Dedifferentiated amniotic fluid mesenchymal stem cell (primary cell): ENCODE data around the gene EN2.

Source experiments
- DNase-seq: peaks from one replicate; pipeline ENCODE4 v3.0.0-alpha.2; 2016; ENCODE audit errors: extremely low spot score

The EN2 gene

DNA sequence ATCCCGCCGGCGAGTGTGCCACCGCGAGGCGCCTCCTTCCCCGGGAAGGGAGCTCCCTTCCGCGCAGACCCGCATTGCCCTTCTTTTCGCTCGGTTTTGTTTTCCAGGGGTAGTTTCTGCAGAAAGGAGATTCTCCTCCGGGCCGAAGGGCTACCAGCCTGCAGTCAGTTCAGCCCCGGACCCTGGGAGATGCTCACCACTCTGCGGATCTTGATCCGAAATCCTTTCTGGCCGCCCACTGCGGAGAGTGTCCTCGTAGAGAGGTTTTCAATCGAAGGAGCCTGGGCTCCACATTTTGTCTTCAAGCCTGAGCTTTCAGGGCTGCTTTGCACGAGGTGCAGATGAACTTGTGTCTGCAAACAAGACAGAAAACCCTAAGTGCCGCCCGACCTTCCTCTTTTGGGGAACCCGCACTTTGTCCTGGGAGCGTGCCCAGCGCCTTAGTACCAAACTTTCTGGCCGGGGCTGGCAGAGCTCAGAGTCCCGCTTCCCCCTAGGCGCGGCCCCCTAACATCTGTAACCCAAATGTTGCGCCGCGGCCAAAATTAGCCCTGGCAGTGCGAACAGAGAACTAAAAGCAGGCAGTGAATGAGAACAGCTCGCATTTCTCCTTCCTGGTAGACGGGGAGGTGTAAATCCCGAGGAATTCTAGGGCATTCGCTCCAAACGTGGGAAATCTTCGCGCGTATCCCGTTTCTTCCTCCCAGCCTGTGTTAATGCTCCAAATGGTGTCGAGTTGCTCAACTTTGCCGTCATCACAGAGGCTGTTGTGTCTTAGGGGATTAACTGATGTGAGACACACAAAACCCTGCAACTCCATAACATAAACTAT is 6.7 kb upstream of the EN2 start:
- DNase-seq: no peak

DNA sequence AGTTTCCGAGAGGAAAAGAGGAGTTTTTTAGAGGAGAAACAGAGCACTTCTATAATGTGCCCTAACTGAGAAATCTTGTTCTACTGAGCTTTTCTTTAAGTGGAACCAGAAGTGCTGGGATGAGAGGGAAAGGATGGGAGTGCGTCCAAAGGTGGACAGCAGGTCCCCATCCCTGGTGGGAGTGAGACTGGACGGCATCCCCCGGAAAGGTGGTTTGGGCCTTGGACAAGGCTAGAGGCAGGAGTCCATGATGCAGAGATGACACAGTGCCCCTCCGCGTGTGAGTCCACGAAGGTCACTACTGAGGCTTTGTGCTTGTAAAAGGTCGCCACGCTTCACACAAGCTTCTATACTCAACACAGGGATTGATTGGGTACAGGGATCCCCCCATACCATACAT is 6.1 kb upstream of the EN2 start:
- DNase-seq: no peak

GRCh38 chr7:155452505-155453295 is 5.2 kb upstream of the EN2 start:
- DNase-seq: no peak

- no peak for DNase-seq
These were observed 4.4 kb upstream of the EN2 start for GRCh38 chr7:155453296-155454182.

- DNase-seq: no peak
These were observed 3.5 kb upstream of the EN2 start for GRCh38 chr7:155454183-155455112.

- DNase-seq: no peak
These were observed 2.7 kb upstream of the EN2 start for GRCh38 chr7:155455132-155455693.

DNA sequence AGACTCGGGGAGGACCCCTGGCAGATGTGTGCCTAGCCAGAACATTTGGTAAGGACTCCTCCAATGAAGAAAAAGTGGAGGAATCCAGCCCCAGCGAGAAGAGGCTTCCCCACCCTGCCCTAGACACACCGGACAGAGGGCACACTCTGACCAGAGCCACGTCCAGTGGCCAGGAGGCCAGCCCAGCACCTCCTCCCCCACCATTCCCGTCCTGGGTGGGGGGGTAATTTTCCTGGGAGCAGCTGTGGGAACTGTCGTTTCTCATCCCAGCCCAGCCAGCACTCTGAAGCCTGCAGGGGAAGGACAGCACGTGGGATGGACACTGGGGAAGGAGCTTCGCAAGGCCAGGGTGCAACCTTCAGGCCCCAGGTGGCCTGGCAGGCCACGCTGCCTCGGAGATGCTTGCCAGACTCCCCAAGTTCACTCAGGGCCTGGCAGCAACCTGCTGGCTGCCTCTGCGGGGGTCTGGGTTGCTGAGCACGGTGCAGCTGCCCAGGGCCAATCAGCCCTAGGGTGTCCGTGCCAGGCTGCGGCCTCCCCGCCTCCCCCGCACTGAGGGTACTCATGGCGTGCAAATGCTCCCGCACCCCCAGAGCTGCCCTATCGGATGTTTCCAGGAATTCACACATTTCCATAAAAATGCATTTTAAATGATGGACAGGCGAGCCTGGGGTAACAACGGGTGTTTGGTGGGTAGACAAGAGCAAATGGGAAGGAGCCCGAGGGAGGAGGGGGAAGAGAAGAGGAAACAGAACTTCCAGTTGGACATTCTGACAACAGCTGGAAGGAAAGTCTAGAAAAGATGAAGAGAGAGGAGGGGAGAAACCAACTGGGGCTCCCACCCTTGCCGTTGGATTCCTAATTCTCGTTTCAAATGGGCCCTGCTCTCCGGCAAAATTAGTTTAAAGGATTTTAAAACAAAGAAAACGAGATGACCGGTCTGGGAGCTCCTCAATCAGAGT is 1.9 kb upstream of the EN2 start:
- DNase-seq: no peak

GRCh38 chr7:155456738-155457543 is 988 bp upstream of the EN2 start:
- no peak for DNase-seq

DNA sequence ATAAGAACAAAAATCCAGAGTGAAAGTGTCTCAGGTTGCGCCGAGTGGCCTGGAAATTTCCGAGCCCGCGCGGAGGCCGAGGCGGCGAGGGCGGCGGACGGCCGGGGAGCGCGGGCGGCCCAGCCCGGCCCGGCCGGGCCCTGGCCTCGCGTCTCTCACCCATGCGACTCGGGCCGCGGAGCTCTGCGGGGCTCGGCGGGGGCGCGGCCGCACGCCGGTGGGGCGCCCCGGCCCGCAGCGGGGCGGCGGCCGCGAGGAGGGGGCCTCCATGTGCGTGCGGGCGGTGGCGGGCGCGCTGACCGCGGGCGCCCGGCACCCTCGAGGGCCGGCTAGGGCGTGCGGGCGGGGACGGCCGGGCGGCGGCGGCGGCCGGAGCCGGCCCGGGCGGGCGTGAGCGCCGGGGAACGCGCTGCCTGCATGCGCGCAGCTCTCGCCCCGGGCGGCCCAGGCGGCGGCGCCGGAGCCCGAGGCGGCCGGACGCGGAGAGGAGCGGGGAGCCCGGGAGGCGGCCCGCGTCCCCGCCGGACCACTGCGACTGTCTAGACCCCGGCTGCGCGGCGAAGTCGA is 302 bp upstream of the EN2 start:
- no peak for DNase-seq

DNA sequence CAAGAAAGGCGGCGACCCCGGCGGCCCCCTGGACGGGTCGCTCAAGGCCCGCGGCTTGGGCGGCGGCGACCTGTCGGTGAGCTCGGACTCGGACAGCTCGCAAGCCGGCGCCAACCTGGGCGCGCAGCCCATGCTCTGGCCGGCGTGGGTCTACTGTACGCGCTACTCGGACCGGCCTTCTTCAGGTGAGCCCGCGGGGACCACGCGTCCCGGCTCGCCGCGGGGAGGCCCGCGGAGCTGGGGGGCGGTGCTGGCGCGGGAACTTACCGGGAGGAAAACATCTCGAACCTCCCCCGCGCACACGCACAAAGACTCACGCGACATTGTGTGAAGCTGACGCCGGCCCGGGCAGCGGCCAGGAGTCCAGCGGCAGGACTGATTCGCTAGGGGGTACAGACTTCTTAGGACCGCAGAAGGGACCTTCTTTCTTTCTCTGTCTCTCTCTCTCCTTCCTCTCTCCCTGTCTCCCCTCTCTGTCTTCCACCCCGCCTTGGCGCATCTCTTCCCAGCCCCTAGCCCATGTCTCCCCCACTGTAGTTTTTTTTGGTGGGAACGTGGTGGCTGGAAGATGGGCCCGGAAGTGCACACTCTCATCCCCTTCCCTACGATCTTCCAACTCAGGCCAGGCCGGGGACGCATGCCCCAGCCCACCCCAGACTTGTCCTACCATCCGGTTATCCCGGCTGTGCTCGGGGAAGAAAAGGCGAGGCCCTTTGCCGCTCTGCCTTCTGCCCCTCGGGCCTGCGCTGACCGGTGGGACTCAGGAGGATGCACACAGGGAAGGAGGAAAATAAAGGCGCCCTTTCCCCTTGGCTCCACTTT is 1.2 kb downstream of the EN2 start:
- no peak for DNase-seq

DNA sequence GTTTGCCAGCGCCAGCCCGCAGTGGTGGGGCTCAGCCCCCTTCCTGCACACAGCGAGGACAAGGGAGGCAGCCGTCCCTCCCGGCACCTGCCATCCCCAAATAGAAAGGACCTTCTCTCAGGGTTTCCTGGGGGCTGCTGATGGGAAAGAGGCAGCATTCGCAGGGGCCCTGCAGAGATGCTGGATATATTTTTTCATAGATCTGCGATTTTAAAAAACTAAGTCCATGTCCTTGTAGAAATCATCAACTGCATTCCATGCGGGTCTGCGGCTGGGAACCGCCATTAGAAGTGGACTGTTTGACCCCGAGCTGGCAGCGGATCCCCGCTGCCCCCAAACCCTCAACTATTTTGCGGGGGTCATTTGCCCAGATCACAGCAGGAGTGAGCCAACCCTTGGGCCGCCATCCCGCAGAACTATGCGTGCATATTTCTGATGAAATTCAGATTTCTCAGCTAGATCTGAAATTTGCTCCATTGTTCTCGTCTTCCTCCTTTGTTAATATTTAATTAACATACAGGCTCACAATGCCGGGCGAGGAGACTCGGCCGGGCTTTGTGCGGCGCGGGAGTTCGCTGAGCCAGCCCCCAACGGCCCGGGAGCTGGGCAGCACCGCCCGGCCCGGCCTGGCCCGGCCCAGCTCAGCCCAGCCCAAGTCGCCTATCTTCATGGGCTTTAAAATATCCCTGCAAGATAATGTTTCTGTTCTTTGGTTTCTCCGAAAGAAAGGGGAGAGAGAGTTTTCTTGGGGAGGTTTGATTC is 2.0 kb downstream of the EN2 start:
- DNase-seq: no peak

- DNase-seq: no peak
These were observed 3.1 kb downstream of the EN2 start for GRCh38 chr7:155460926-155461613.

- DNase-seq: no peak
These were observed 3.7 kb downstream of the EN2 start for GRCh38 chr7:155461631-155462030.

GRCh38 chr7:155462163-155462735 is 4.3 kb downstream of the EN2 start:
- no peak for DNase-seq

DNA sequence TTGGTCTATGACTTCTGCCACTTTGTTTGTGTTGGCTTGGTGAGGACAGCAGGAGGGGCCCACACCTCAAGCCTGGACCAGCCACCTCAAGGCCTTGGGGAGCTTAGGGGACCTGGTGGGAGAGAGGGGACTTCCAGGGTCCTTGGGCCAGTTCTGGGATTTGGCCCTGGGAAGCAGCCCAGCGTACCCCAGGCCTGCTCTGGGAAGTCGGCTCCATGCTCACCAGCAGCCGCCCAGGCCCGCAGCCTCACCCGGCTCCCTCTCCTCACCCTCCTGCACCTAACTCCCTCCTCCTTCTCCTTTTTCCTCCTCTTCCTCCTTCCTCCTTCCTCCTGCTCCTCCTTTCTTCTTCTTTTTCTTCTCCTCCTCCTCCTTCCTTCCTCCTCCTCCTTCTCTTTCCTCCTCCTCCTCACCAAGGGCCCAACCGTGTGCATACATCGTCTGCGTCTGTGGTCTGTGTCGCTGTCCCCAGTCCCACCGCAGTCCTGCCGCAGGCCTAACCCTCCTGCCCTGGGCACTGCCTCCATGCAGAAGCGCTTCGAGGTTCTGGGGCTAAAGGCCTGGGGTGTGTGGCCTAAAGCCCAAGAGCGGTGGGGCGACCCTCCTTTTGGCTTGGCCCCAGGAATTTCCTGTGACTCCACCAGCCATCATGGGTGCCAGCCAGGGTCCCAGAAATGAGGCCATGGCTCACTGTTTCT is 5.3 kb downstream of the EN2 start:
- no peak for DNase-seq
